Measurements from ENCODE around the gene CES1. TPM values are rescaled to one million over a fixed set of nuclear protein-coding genes. Genes with fewer than 3 reads are reported as not detected.

The CES1 gene
- total and polyA plus RNA-seq, 2 of the 8 experiments (the other 6 are each of a cell fraction or from before 2014, with no cell fraction given): 0.91 to 1.2 TPM

DNA sequence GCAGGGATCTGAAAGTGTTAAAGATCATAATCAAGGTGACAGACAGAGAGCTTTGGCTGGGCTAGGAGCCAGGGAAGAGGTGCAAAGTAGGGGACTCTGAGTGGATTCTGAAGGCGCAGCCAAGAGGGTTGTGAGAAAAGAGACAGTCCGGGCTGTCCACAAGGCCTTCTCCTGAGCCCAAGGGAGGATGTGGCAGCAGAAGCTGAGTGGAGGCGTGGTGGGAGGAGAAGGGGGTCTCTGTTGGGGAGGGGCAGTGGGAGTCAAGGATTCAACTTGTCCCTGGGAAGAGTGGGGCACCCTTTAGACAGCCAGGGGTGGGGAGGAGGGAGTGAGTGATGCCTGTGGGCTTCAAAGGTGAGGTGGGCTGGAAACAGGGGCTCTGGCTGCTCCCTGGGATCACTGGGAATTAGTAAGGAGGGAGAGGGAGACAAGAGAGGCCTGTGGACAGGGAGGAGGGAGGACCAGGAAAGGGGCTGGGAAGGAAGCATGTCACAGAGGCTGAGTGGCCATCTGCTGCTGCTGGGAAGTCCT, 10.6 kb downstream of the CES1 start:
- H3K27ac ChIP-seq (ENCODE audit: low read depth, low read length): no peak overlapping the region
- H4K20me1 ChIP-seq (replicated peaks in 1 of 2; ENCODE audit: control insufficient read depth in 1 of 2, insufficient read depth in 2 of 2, low read length in 2 of 2): no peaks in the 10 kb centered on the region
- H2BK5ac ChIP-seq (ENCODE audit: low read depth, low read length): no peak overlapping the region
- 80% methylated on average over 1 of the region's 3 CpGs; no CpG with 5 or more reads in 1 of the 2 experiments for whole genome bisulfite sequencing, 2 experiments (ENCODE audit: extremely low coverage in 1 of 2, insufficient coverage in 1 of 2, insufficient read length in 1 of 2, insufficient replicate concordance in 2 of 2, low coverage in 1 of 2, low lambda C conversion rate in 2 of 2, missing lambda C conversion rate in 1 of 2)
- no peak overlapping the region for H4K5ac ChIP-seq (ENCODE audit: insufficient read length, low read depth, low read length)
- no peak overlapping the region for H3K56ac ChIP-seq (replicated peaks; ENCODE audit: insufficient read length, low read depth, low read length)
- H2BK15ac ChIP-seq (ENCODE audit: low read length): no peak overlapping the region
- no peak overlapping the region for H4K91ac ChIP-seq (replicated peaks; ENCODE audit: insufficient read length, low read length)
- no peaks in the 10 kb centered on the region for H3K4me1 ChIP-seq (replicated peaks in 1 of 4; ENCODE audit: control insufficient read depth in 3 of 4, insufficient read depth in 4 of 4, low read length in 3 of 4)
- no peak overlapping the region for H3K18ac ChIP-seq (ENCODE audit: extremely low read depth, low read length)
- H3K79me2 ChIP-seq (ENCODE audit: control insufficient read depth in 1 of 2, insufficient read depth in 2 of 2, low read length in 2 of 2): no peaks in the 10 kb centered on the region
- no peak overlapping the region for H3K23ac ChIP-seq (ENCODE audit: insufficient read length)
- POLR2A ChIA-PET (ENCODE audit: partially characterized antibody): no interaction called here
- H2BK120ac ChIP-seq (replicated peaks; ENCODE audit: low read depth, low read length): no peak overlapping the region
- no peaks in the 10 kb centered on the region for H3K36me3 ChIP-seq (ENCODE audit: control insufficient read depth in 2 of 4, insufficient read depth in 4 of 4, low read length in 3 of 4)
- no peak overlapping the region for H2BK20ac ChIP-seq (ENCODE audit: low read length)
- no peaks in the 10 kb centered on the region for H3K79me1 ChIP-seq (ENCODE audit: low read depth, low read length)
- H3K23me2 ChIP-seq (ENCODE audit: low read depth, low read length): no peaks in the 10 kb centered on the region; the same call in 1 of the 2 replicates
- H3K14ac ChIP-seq (ENCODE audit: insufficient read length): no peak overlapping the region
- no peaks in the 10 kb centered on the region for H3K27me3 ChIP-seq (replicated peaks in 1 of 4; ENCODE audit: control insufficient read depth in 3 of 4, extremely low read depth in 1 of 4, insufficient read depth in 3 of 4, low read length in 3 of 4)
- no peak overlapping the region for H4K8ac ChIP-seq (ENCODE audit: extremely low read depth, insufficient read depth, low read length)
- no peak overlapping the region for H2AFZ ChIP-seq (ENCODE audit: low read length)
- CTCF ChIA-PET (ENCODE audit: partially characterized antibody): no interaction called here
- H3K9ac ChIP-seq (replicated peaks in 1 of 4; ENCODE audit: extremely low read depth in 1 of 4, low read depth in 3 of 4, low read length in 3 of 4): no peak overlapping the region
- H3K4me2 ChIP-seq (ENCODE audit: insufficient read depth in 1 of 2, low read depth in 2 of 2, low read length in 2 of 2): no peak overlapping the region
- H2BK12ac ChIP-seq (ENCODE audit: low read depth, low read length): no peak overlapping the region
- H2AK5ac ChIP-seq (ENCODE audit: low read depth, low read length): no peak overlapping the region
- DNase-seq (ENCODE audit: low read depth in 1 of 2, low spot score in 2 of 2) (no peak), FAIRE-seq (no peak)
- H3K9me3 ChIP-seq (ENCODE audit: insufficient read depth in 2 of 2, low read depth in 1 of 2, low read length in 1 of 2): no peaks in the 10 kb centered on the region
- H3K4ac ChIP-seq (replicated peaks; ENCODE audit: insufficient read length, low read depth, low read length): no peak overlapping the region
- no peak overlapping the region for H3K4me3 ChIP-seq (ENCODE audit: extremely low read depth in 1 of 4, insufficient read depth in 2 of 4, low read depth in 3 of 4, low read length in 4 of 4)
- TF ChIP-seq EP300 (IDR thresholded peaks at IDR 0.05; ENCODE audit: borderline replicate concordance in 1 of 2, low read depth in 2 of 2, low read length in 2 of 2) (no peak), NANOG (IDR thresholded peaks at IDR 0.05; ENCODE audit: insufficient read depth, low read depth, low read length, poor library complexity, severe bottlenecking) (no peak), NRF1 (IDR thresholded peaks at IDR 0.05; ENCODE audit: low read depth, low read length) (no peak), CHD2 (IDR thresholded peaks at IDR 0.05; ENCODE audit: low read length) (no peak), KDM4A (IDR thresholded peaks at IDR 0.05; ENCODE audit: low read depth, low read length, severe bottlenecking) (no peak), RBBP5 (IDR thresholded peaks at IDR 0.05; ENCODE audit: borderline replicate concordance, low read depth, low read length) (no peak), CBX5 (IDR thresholded peaks at IDR 0.05; ENCODE audit: low read depth, low read length) (no peak), SIRT6 (IDR thresholded peaks at IDR 0.05; ENCODE audit: low read length) (no peak), KDM1A (IDR thresholded peaks at IDR 0.05; ENCODE audit: borderline replicate concordance, low read length) (no peak), EZH2 (IDR thresholded peaks at IDR 0.05; ENCODE audit: low read depth, low read length, severe bottlenecking) (no peak), BRCA1 (IDR thresholded peaks at IDR 0.05; ENCODE audit: low read depth, low read length) (no peak), CREB1 (IDR thresholded peaks at IDR 0.05) (no peak)
- TF ChIP-seq, protein P1, sequence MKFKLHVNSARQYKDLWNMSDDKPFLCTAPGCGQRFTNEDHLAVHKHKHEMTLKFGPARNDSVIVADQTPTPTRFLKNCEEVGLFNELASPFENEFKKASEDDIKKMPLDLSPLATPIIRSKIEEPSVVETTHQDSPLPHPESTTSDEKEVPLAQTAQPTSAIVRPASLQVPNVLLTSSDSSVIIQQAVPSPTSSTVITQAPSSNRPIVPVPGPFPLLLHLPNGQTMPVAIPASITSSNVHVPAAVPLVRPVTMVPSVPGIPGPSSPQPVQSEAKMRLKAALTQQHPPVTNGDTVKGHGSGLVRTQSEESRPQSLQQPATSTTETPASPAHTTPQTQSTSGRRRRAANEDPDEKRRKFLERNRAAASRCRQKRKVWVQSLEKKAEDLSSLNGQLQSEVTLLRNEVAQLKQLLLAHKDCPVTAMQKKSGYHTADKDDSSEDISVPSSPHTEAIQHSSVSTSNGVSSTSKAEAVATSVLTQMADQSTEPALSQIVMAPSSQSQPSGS (IDR thresholded peaks at IDR 0.05; ENCODE audit: low read length): no peak

Data from H1 (cell line).